GM21529 (cell line): ENCODE data around the gene LMO2.
"Not testable (repeated sequence)": the region's sequence is repeated elsewhere in the genome, so short reads cannot be mapped to it uniquely, and the experiment has no call there.

Experiments
- ATAC-seq: cut with Tn5 transposase; IDR thresholded peaks from one replicate; pipeline ENCODE4 v1.9.1; 2021; ENCODE audit not compliant: unreplicated experiment

LMO2 gene

GRCh38 chr11:33863418-33864172 lies 28.3 kb downstream of the LMO2 start:
- ATAC-seq = no peak

- no peak for ATAC-seq
Measured at GRCh38 chr11:33861941-33862589, 29.8 kb downstream of the LMO2 start.

- ATAC-seq = no peak
Measured at GRCh38 chr11:33861386-33861785, 30.5 kb downstream of the LMO2 start.

- ATAC-seq = no peak
Measured at GRCh38 chr11:33860926-33861325, 30.9 kb downstream of the LMO2 start.

DNA sequence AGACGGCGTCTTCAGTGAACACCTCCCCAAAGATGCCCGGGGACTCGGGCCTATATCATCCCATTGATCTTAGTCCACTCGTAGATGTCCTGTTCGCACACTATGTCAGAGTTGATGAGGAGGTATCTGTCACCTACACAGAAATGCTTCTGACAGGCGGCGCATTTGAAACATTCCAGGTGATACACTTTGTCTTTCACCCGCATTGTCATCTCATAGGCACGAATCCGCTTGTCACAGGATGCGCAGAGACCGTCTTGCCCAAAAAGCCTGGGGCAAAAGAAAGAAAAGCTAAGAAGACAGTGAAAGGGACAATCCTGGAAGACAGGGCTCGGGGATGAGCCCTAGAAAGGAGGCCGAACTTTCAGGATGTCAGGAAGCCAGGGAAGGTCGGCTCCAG lies 32.6 kb downstream of the LMO2 start:
- no peak for ATAC-seq

DNA sequence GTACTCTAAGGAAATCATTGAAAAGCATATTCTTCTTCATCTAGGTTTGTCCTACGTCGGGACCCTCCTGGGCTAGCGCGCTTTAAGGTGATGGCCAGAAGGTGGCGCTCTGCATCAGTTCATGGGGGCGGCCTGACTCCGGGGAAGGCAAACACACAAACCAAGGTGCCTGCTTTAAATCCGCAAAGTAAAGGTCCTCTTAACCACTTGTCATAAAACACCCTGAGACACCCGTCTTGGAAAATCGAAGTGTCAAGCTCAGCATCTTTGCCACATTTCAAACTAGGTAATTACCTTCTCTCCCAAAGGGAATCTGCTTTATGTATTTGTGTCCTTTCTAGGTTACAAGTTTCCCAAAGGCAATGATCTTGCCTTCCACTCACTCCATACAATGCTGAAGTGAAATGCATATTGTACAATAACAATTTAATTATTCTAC lies 33.9 kb downstream of the LMO2 start:
- peak; percentile 88 for ATAC-seq

- no peak for ATAC-seq
Measured at GRCh38 chr11:33855500-33855899, 36.4 kb downstream of the LMO2 start.

- ATAC-seq = no peak
Measured at GRCh38 chr11:33848717-33849390, 43.0 kb downstream of the LMO2 start.

DNA sequence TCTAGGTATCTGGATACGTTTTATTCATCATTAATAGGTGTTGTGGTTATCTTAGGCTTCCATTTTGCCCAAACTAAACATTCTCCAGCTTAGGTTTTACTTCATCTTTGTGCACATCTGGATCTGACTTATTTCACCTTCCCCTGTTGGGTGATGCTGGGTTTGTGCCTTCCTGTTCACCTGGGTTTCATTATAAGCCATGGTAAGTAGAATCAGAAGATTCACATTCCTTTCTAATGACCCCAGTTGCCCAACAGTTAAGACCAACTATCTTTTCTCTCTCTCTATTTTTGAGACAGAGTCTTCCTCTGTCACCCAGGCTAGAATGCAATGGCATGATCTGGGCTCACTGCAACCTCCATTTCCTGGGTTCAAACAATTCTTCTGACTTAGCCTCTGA lies 44.6 kb downstream of the LMO2 start:
- no peak for ATAC-seq

- ATAC-seq = no peak
Measured at GRCh38 chr11:33844236-33844635, 47.6 kb downstream of the LMO2 start.

DNA sequence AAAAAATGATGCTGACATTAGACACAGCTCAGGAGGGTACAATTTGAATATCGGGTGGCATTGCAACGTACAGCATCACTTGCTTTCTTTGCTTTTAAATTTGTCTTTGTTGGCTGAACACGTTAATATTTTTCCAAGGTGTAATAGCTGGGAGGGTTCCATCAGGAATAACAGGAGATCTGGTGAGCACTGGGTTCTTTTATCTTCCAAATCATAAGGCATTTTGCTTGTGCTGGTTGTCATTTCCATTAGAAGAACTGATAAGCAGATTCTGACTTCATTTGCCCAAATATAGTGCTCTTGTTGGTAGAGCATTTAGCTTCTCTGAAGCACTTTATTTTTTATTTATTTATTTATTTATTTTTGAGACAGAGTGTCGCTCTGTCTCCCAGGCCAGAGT lies 48.9 kb downstream of the LMO2 start:
- ATAC-seq = no peak

GRCh38 chr11:33842236-33842915 lies 49.5 kb downstream of the LMO2 start:
- ATAC-seq = no peak

DNA sequence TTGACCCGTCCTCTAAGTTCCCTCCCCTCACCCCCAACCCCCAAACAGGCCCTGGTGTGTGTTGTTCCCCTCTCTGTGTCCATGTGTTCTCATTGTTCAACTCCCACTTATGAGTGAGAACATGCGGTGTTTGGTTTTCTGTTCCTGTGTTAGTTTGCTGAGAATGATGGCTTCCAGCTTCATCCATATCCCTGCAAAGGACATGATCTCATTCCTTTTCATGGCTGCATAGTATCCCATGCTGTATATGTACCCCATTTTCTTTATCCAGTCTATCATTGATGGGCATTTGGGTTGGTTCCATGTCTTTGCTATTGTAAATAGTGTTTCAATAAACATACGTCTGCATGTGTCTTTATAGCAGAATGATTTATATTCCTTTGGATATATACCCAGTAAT lies 53.6 kb downstream of the LMO2 start:
- not testable (repeated sequence) for ATAC-seq

DNA sequence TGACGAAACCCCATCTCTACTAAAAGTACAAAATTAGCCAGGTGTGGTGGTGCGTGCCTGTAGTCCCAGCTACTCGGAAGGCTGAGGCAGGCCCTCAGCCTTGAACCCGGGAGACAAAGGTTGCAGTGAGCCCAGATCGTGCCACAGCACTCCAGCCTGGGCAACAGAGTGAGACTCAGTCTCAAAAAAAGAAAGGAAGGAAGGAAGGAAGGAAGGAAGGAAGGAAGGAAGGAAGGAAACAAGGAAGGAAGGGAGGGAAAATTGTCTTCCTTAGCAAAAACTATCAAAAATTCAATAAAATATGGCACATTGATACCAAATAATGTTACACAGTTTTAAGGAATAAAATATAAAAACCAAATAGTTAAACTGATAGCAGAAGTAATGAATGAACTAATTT lies 54.5 kb downstream of the LMO2 start:
- not testable (repeated sequence) for ATAC-seq

GRCh38 chr11:33835143-33835878 lies 56.6 kb downstream of the LMO2 start:
- no peak for ATAC-seq

DNA sequence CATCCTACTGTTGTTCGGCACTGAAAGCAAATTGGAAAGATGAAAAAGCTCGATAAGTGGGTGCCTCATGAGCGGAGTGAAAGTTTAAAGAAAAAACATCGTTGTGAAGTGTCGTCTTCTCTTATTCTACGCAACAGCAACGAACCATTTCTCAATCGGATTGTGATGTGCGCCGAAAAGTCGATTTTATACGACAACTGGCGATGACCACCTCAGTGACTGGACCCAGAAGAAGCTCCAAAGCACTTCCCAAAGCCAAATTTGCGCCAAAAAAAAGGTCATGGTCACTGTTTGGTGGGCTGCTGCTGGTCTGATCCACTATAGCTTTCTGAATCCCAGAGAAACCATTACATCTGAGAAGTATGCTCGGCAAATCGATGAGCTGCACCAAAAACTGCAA lies 59.2 kb downstream of the LMO2 start:
- no peak for ATAC-seq

DNA sequence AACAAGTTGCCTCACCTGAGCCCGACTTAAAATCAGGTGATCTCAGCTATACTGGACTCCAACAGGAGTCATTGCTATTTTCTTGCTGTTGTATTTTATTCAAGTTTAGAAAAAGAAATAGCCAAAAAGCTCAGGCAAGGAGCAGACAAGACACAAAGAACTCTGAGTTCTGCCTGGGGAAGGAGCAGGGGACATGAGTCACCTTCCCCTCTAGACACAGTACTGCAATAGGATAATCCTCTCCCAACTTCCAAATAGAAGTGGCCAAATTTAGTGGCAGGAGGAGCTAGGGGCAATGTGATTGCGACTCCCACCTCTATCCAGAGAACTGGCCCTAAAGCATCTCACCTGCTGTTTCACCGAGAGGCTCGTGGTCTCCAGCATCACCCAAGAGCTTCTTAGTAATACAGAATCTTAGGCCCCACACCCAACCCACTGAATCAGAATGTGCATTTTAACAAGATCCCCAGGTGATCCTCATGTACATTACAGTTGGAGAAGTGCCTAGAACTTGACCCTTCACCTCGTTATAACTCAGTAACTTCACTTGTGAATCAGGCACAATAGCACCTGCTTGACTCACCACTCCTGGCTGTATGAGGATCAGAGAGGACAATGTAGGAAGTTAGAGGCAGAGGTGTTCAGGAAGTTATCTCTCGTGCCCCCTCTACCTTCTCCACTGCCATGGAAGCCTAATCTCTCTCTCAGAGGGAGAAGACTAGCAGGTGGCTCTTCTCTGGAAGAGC lies 60.8 kb downstream of the LMO2 start:
- ATAC-seq = no peak

DNA sequence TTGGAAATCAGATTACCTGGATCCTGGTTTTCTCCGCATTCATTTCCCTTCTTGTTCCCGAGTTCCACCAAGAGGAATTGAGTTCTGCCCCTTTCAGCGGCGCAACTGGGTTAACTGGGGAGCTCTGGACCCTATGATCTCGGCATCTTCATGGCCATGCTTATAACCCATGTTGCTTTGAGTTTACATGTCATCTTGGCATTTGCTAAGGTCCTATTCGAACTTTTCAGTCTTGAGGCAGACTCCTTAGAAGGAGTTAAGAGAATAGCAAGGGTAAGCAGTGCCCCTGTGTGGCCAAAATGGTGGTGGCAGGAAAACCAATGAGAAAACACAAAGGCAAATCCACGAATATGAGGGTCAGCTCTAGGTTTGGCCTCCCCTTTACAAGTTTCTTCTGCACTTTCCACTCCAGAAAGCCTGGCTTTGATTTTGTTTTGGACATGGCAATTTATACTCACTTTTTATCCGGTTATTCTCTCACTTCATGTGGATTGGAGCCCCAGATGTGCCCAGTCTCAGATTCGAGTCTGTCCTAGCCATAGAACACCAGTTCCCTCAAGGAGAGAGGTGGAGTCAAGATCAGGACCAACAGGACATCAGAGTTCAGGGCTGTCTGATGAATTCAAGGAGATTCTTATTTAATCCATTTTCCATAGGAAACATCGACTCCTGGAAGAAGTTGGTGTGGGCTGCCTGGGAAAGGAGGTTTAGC lies 62.3 kb downstream of the LMO2 start:
- ATAC-seq = peak; percentile 70

DNA sequence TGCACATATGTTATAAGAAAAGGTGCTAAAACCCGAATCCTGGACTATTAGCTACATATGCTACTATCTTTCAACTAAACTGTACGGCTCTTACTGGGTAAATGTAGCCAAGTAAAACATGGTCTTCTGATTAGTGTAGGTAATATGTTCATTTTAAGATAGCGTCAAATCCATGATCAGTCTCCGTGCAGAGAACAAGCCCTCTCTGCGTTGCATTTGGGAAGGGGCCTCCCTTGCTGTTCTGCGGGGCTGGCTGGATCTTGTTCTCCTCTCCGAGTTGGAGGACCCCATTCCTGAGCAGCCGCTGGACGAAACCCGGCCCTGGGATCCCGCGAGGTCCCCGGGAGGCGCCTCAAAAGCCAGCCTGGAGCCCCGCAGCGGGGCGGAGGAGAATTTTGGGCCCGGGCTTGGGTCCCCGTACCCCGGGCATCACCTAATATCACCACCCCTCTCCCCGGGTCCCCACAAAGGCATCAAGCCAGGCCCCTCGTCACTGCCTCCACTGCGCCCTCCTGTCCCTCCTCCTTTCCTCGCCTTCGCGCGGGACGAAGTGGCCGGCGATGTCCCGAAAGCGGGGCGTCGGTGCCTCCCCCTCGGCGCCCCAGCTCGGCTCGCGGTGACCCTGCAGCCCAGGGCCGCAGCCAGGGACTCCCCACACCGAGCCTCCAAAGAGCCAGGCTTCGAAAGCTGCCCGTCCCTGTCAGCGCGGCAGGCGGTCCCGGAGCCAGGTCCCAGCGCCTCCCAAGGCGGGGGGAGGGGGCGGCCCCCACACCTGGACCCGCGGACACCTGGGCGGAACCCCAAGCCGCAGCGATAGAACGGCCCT lies 63.1 kb downstream of the LMO2 start:
- no peak for ATAC-seq
